Transverse colon (tissue), 4 donors: ENCODE results near the gene C6orf47. TPM values are rescaled to one million over a fixed set of nuclear protein-coding genes. Genes with fewer than 3 reads are reported as not detected.

Source experiments
- DNase-seq: peaks from one replicate; pipeline ENCODE4 v3.0.0-alpha.2; 2019
- H3K27ac ChIP-seq, 4 donors: fragments of 200-600 bp; sonication (generic); 2 replicates each; pipeline ENCODE4 v1.5.1; 2016 to 2018; ENCODE audit warnings: inconsistent platforms in 4 of 4
- H3K27me3 ChIP-seq: fragments of 200-600 bp; sonication (generic); 2 replicates; pipeline ENCODE4 v1.5.1; 2017; ENCODE audit warnings: inconsistent platforms
- H3K36me3 ChIP-seq, 4 donors: fragments of 200-600 bp; sonication (generic); 2 replicates each; pipeline ENCODE4 v1.5.1; 2017 to 2019; ENCODE audit warnings: inconsistent platforms in 4 of 4
- H3K4me1 ChIP-seq, 4 donors: fragments of 200-600 bp; sonication (generic); 2 replicates each; pipeline ENCODE4 v1.5.1; 2017 to 2020; ENCODE audit warnings: inconsistent platforms in 4 of 4
- H3K4me3 ChIP-seq, 4 donors: fragments of 200-600 bp; sonication (generic); 1 replicate in 1 of 4; 2 replicates in 3 of 4; pipeline versions ENCODE4 v1.5.1 to v1.6.1; 2017 to 2019; ENCODE audit warnings: inconsistent platforms in 4 of 4
- H3K9me3 ChIP-seq, 2 donors: fragments of 200-600 bp; sonication (generic); 2 replicates each; pipeline ENCODE4 v1.5.1; 2017 to 2019; ENCODE audit warnings: inconsistent platforms in 2 of 2
- CTCF ChIP-seq, 5 experiments: fragments of 200-600 bp in 3 of 5; fragments of 450-650 bp in 2 of 5; sonication (generic) in 3 of 5; IDR thresholded peaks; 1 replicate in 2 of 5; 2 replicates in 3 of 5; pipeline ENCODE4 v1.5.1; 2016 to 2017; ENCODE audit warnings: antibody characterized with exemption in 5 of 5, inconsistent platforms in 3 of 5, mild to moderate bottlenecking in 2 of 5, moderate library complexity in 1 of 5
- EP300 ChIP-seq: sonication (generic); formaldehyde crosslinking; IDR thresholded peaks from one replicate; pipeline ENCODE4 v1.6.1; 2017; ENCODE audit warnings: antibody characterized with exemption, low read depth
- POLR2A ChIP-seq: fragments of 450-650 bp; IDR thresholded peaks from one replicate; pipeline ENCODE4 v1.6.1; 2016; ENCODE audit warnings: antibody characterized with exemption, mild to moderate bottlenecking, moderate library complexity
- POLR2AphosphoS5 ChIP-seq, 3 donors: sonication (generic); formaldehyde crosslinking; IDR thresholded peaks; one replicate each; pipeline ENCODE4 v1.6.1; 2016; ENCODE audit warnings: antibody characterized with exemption in 3 of 3
- WGBS, 2 donors: methylation state at CpG; one replicate each; pipeline ENCODE4 v1.1.5; 2018; ENCODE audit warnings: low coverage in 1 of 2; 5-methylcytosine and 5-hydroxymethylcytosine counted together
- in situ Hi-C, 4 donors: fragments of 200-750 bp; cut with MboI; loops; one replicate each; pipeline versions ENCODE4 v1.15.0 to v1.15.1; 2017; ENCODE audit warnings: low sequenced_read_pairs in 3 of 4, low pct_ligation_motif_present in 1 of 4, low pct_unique_long_range_greater_than_20kb in 1 of 4
- intact Hi-C: fragments of 100-400 bp; cut with DNase I; formaldehyde crosslinking; loops from one replicate; pipeline ENCODE4 v1.15.1; 2023; ENCODE audit warnings: low total_unique reads
- total RNA-seq, 4 donors: library from RNA; depleted of rRNA; stranded (reverse); fragments of >200 nt; gene quantifications; one replicate each; pipeline ENCODE4 v1.1.0, GENCODE V29; 2016

The C6orf47 gene
- total RNA-seq, 4 donors from 2014 or later: 18.7 to 45.7 (median 25.2) TPM

DNA sequence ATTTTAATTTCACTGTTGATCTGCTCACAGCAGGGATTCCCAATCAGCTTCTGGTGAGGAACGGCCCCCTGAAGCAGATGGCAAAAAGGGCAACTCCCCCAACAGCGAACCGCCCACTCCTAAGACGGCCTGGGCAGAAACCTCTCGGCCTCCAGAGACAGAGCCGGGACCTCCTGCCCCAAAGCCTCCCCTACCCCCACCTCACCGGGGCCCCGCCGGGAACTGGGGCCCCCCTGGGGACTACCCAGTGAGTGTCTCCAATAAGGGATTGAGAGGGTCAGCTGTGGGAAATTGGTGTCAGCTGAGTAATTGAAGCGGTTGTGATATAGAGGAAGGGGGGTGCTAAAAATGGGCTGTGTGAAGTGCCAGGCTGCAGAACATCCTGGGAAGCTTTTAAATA is 33.6 kb downstream of the C6orf47 start:
- no peaks in the 10 kb centered on the region for H3K27me3 ChIP-seq
- no peaks in the 10 kb centered on the region for H3K9me3 ChIP-seq
- DNase-seq: no peak
- H3K36me3 ChIP-seq: peaks cover 0 to 79% (median 42%) of the 10 kb centered on the region in 4 donors
- no peak overlapping the region for H3K4me3 ChIP-seq
- peaks cover 0 to 11% (median 10%) of the 10 kb centered on the region in 4 donors for H3K4me1 ChIP-seq
- no peak overlapping the region for H3K27ac ChIP-seq
- WGBS, 2 donors: 94 to 100% methylated on average over 1 to 10 of the region's 10 CpGs
- no peak for TF ChIP-seq CTCF (IDR thresholded peaks at IDR 0.05)
- no peak for TF ChIP-seq EP300
- no peak for TF ChIP-seq POLR2A
- no peak for TF ChIP-seq POLR2AphosphoS5 (IDR thresholded peaks at IDR 0.05)
- intact Hi-C loops: no loop called here
- in situ Hi-C loops: no loop called here

GRCh38 chr6:31624070-31624469 is 36.5 kb downstream of the C6orf47 start:
- Histone ChIP-seq H3K27me3 (no peaks in the 10 kb centered on the region), H3K9me3 (no peaks in the 10 kb centered on the region), H3K27ac (no peak overlapping the region), H3K4me3 (no peak overlapping the region), H3K36me3 (peaks cover 0 to 55% (median 29%) of the 10 kb centered on the region in 4 donors), H3K4me1 (peaks cover 0 to 22% (median 20%) of the 10 kb centered on the region in 4 donors)
- 89% methylated on average over 10 of the region's 10 CpGs; no CpG with 5 or more reads in 1 of the 2 donors for WGBS, 2 donors
- intact Hi-C loops (no loop called here), in situ Hi-C loops (no loop called here)
- no peak for DNase-seq
- TF ChIP-seq POLR2A (no peak), EP300 (no peak), CTCF (IDR thresholded peaks at IDR 0.05) (no peak)

GRCh38 chr6:31622684-31623091 is 37.9 kb downstream of the C6orf47 start:
- Histone ChIP-seq H3K27ac (peak overlapping the region; percentile 94 to 99 (median 97)), H3K4me3 (no peak overlapping the region), H3K36me3 (peaks cover 0 to 43% (median 22%) of the 10 kb centered on the region in 4 donors), H3K4me1 (peaks cover 0 to 22% (median 20%) of the 10 kb centered on the region in 4 donors), H3K9me3 (no peaks in the 10 kb centered on the region), H3K27me3 (no peaks in the 10 kb centered on the region)
- DNase-seq: no peak
- 62 to 66% methylated on average over 9 to 10 of the region's 10 CpGs for WGBS, 2 donors
- TF ChIP-seq EP300 (no peak), POLR2AphosphoS5 (IDR thresholded peaks at IDR 0.05) (no peak), POLR2A (no peak), CTCF (IDR thresholded peaks at IDR 0.05) (no peak)
- intact Hi-C loops (no loop called here), in situ Hi-C loops (no loop called here)

- peaks cover 0 to 36% (median 19%) of the 10 kb centered on the region in 4 donors for H3K36me3 ChIP-seq
- TF ChIP-seq EP300: no peak
- TF ChIP-seq POLR2A: no peak
- no peak for TF ChIP-seq CTCF (IDR thresholded peaks at IDR 0.05)
- TF ChIP-seq POLR2AphosphoS5 (IDR thresholded peaks at IDR 0.05): no peak
- WGBS, 2 donors: 13 to 15% methylated on average over 2 to 4 of the region's 4 CpGs
- in situ Hi-C loops (no loop called here), intact Hi-C loops (no loop called here)
- H3K27me3 ChIP-seq: no peaks in the 10 kb centered on the region
- H3K4me1 ChIP-seq: peaks cover 0 to 22% (median 20%) of the 10 kb centered on the region in 4 donors
- peak; percentile 33 for DNase-seq
- H3K4me3 ChIP-seq: peak overlapping the region in 3 of 4 donors; percentile 73 to 99 (median 79)
- peak overlapping the region; percentile 94 to 99 (median 97) for H3K27ac ChIP-seq
- H3K9me3 ChIP-seq: no peaks in the 10 kb centered on the region
Measured at GRCh38 chr6:31621991-31622390, 38.6 kb downstream of the C6orf47 start.
